GM12872 (cell line): ENCODE measurements around the gene ADAMTS18.

Experiments
- CTCF ChIP-seq: IDR thresholded peaks from 3 replicates; pipeline ENCODE4 v1.5.1; 2011; ENCODE audit warnings: low read depth, mild to moderate bottlenecking, low read length, moderate library complexity; ENCODE audit not compliant: insufficient read depth

ADAMTS18 gene

GRCh38 chr16:77393955-77394354 is 40.9 kb downstream of the ADAMTS18 start:
- TF ChIP-seq CTCF, result no peak

- TF ChIP-seq CTCF, result no peak
Measured at GRCh38 chr16:77387815-77388209, 47.0 kb downstream of the ADAMTS18 start.

GRCh38 chr16:77386831-77387814 is 47.7 kb downstream of the ADAMTS18 start:
- TF ChIP-seq CTCF, result no peak

GRCh38 chr16:77385481-77385880 is 49.4 kb downstream of the ADAMTS18 start:
- no peak for TF ChIP-seq CTCF

- TF ChIP-seq CTCF, result no peak
Measured at GRCh38 chr16:77383606-77384187, 51.1 kb downstream of the ADAMTS18 start.

- TF ChIP-seq CTCF, result peak; percentile 73
Measured at GRCh38 chr16:77376358-77376757, 58.5 kb downstream of the ADAMTS18 start.

- TF ChIP-seq CTCF, result no peak
Measured at GRCh38 chr16:77375396-77375795, 59.4 kb downstream of the ADAMTS18 start.
